Heart left ventricle (tissue), 16 donors: Measurements from ENCODE around the gene BUB1. TPM values are rescaled to one million over a fixed set of nuclear protein-coding genes. Genes with fewer than 3 reads are reported as not detected.

Source experiments
- ATAC-seq, 4 donors: fragments of 200-7000 bp; cut with Tn5 transposase; one replicate each; pipeline ENCODE4 v1.9.1; 2020 to 2022; ENCODE audit warnings: moderate library complexity in 4 of 4, mild to moderate bottlenecking in 3 of 4, moderate number of reproducible peaks in 1 of 4
- DNase-seq, 5 donors: peaks; one replicate each; pipeline ENCODE4 v3.0.0-alpha.2; 2020
- H3K27ac ChIP-seq, 12 donors: fragments of 200-600 bp; sonication (generic) in 4 of 12; one replicate each; pipeline versions ENCODE4 v1.5.0 to v1.8.0; 2016 to 2022; ENCODE audit warnings: mild to moderate bottlenecking in 2 of 12
- H3K27me3 ChIP-seq, 9 donors: fragments of 200-600 bp; sonication (generic) in 2 of 9; one replicate each; pipeline versions ENCODE4 v1.5.1 to v1.8.0; 2016 to 2022; ENCODE audit warnings: mild to moderate bottlenecking in 3 of 9
- H3K36me3 ChIP-seq, 9 donors: fragments of 200-600 bp; sonication (generic) in 2 of 9; one replicate each; pipeline versions ENCODE4 v1.5.0 to v1.8.0; 2018 to 2022; ENCODE audit warnings: mild to moderate bottlenecking in 2 of 9
- H3K4me1 ChIP-seq, 12 donors: fragments of 200-600 bp; sonication (generic) in 4 of 12; one replicate each; pipeline versions ENCODE4 v1.5.0 to v1.8.0; 2016 to 2022; ENCODE audit warnings: mild to moderate bottlenecking in 3 of 12
- H3K4me3 ChIP-seq, 12 donors: fragments of 200-600 bp; sonication (generic) in 4 of 12; one replicate each; pipeline versions ENCODE4 v1.5.0 to v1.8.0; 2017 to 2022; ENCODE audit warnings: mild to moderate bottlenecking in 9 of 12, moderate library complexity in 4 of 12
- H3K9me3 ChIP-seq, 12 donors: fragments of 200-600 bp; sonication (generic) in 4 of 12; one replicate each; pipeline versions ENCODE4 v1.5.0 to v1.8.0; 2016 to 2022; ENCODE audit warnings: mild to moderate bottlenecking in 1 of 12
- CTCF ChIP-seq, 12 donors: fragments of 200-600 bp; sonication (generic) in 4 of 12; IDR thresholded peaks; one replicate each; pipeline versions ENCODE4 v1.5.0 to v1.8.0; 2018 to 2022; ENCODE audit warnings: antibody characterized with exemption in 12 of 12, mild to moderate bottlenecking in 5 of 12
- POLR2A ChIP-seq, 2 donors: fragments of 450-650 bp; IDR thresholded peaks; one replicate each; pipeline ENCODE4 v1.6.1; 2017; ENCODE audit warnings: antibody characterized with exemption in 2 of 2, mild to moderate bottlenecking in 2 of 2, moderate library complexity in 2 of 2
- WGBS, 4 donors: extraction: QIAGEN DNeasy Blood & Tissue Kit in 2 of 4; methylation state at CpG; one replicate each; pipeline versions ENCODE4 v1.1.5 to v1.1.7; 2013 to 2018; 5-methylcytosine and 5-hydroxymethylcytosine counted together
- intact Hi-C, 10 donors: fragments of 100-400 bp; cut with DNase I; formaldehyde crosslinking; loops; one replicate each; pipeline versions ENCODE4 v1.11.1 to v1.14.2; 2022
- polyA plus RNA-seq, 2 donors: library from polyadenylated mRNA; stranded (reverse); fragments of 200-250 nt; gene quantifications; one replicate each; pipeline ENCODE4 v1.2.3, GENCODE V29; 2013
- total RNA-seq, 9 donors: library from RNA; depleted of rRNA in 2 of 9; stranded (reverse); fragments of >200 nt in 2 of 9; fragmentation: NEBNext Ultra II Directional in 3 of 9; extraction: Animal tissue kit (Norgen Biotek cat#: 25700) in 3 of 9; gene quantifications; one replicate each; pipeline versions ENCODE4 v1.1.0 to v1.2.4, GENCODE V29; 2016 to 2023
- donor health status: ischemic (EF 13 %, LVEDD 7.1; RV severe dilation, severe dysfunction).
- donor health status: healthy with polysubstance abuse.
- donor health status: DM: no; HTN: yes; CAD: no.
- donor health status: DM: no; HTN: no; CAD: no.
- donor health status: ischemic (EF 25% LVEDD 6.9; RV normal size, moderate dysfunction).
- donor health status: ischemic (EF 25% LVEDD 5.7; RV mildly dilated, moderate dysfunction).
- donor health status: healthy.
- donor health status: DM: yes; HTN: yes; CAD: no.
- donor health status: ischemic (EF 35%, LVEDD 5.7; RV mildly dilated, moderate dysfunction).
- donor health status: nonischemic (EF 11% LVEDD 7.7; RV severe dilation, severe dysfunction).
- donor health status: DM: yes; HTN: yes; CAD: no.
- donor health status: PGD.
- donor health status: ischemic (EF 29% LVEDD 5.4; RV normal size, mild dysfunction).
- donor health status: nonischemic (EF 23%, LVEDD 6.1; RV moderate dilation, normal function).

BUB1 gene
- total and polyA plus RNA-seq, 11 donors = 0.11 to 8.3 (median 0.91) TPM; not detected in 1

- Histone ChIP-seq H3K27ac (no peak overlapping the region), H3K36me3 (no peaks in the 10 kb centered on the region), H3K9me3 (no peaks in the 10 kb centered on the region), H3K4me3 (no peak overlapping the region), H3K27me3 (no peaks in the 10 kb centered on the region), H3K4me1 (peaks cover 0 to 15% (median 6%) of the 10 kb centered on the region in 12 donors)
- WGBS, 4 donors = 37 to 68% (median 42%) methylated on average over 4 of the region's 4 CpGs
- no peak for TF ChIP-seq CTCF (IDR thresholded peaks at IDR 0.05)
- TF ChIP-seq POLR2A (IDR thresholded peaks at IDR 0.05) = no peak
- intact Hi-C loops = no loop called here
- DNase-seq = peak in 2 of 5 donors; percentile 39 to 51
- peak in 3 of 4 donors; percentile 60 to 64 (median 64) for ATAC-seq
These were observed 39.9 kb upstream of the BUB1 start for GRCh38 chr2:110717734-110718133.

- Histone ChIP-seq H3K27ac (no peak overlapping the region), H3K27me3 (peaks cover 0 to 1% (median 0%) of the 10 kb centered on the region in 9 donors), H3K9me3 (no peaks in the 10 kb centered on the region), H3K4me3 (no peak overlapping the region), H3K4me1 (peaks cover 0 to 15% (median 6%) of the 10 kb centered on the region in 12 donors), H3K36me3 (no peaks in the 10 kb centered on the region)
- intact Hi-C loops = no loop called here
- TF ChIP-seq CTCF (IDR thresholded peaks at IDR 0.05) (no peak), POLR2A (IDR thresholded peaks at IDR 0.05) (no peak)
- DNase-seq (no peak), ATAC-seq (no peak)
- WGBS, 4 donors = 53 to 74% (median 65%) methylated on average over 3 of the region's 3 CpGs
These were observed 39.2 kb upstream of the BUB1 start for GRCh38 chr2:110716959-110717645.

- Histone ChIP-seq H3K27me3 (peaks cover 0 to 11% (median 0%) of the 10 kb centered on the region in 9 donors), H3K4me1 (peaks cover 0 to 15% (median 6%) of the 10 kb centered on the region in 12 donors), H3K27ac (no peak overlapping the region), H3K36me3 (no peaks in the 10 kb centered on the region), H3K4me3 (no peak overlapping the region), H3K9me3 (no peaks in the 10 kb centered on the region)
- DNase-seq = no peak
- no peak for ATAC-seq
- TF ChIP-seq POLR2A (IDR thresholded peaks at IDR 0.05) (no peak), CTCF (IDR thresholded peaks at IDR 0.05) (no peak)
- WGBS, 4 donors = 81 to 88% (median 84%) methylated on average over 6 of the region's 6 CpGs
- intact Hi-C loops = no loop called here
These were observed 36.8 kb upstream of the BUB1 start for GRCh38 chr2:110714452-110715224.
